GM12873 (cell line): ENCODE results near the gene NIBAN1.

Source experiments
- TF ChIP-seq, protein P1 (sequence below): IDR thresholded peaks from 2 replicates; pipeline ENCODE4 v1.5.1; 2012; ENCODE audit warnings: low read depth, mild to moderate bottlenecking, moderate library complexity, low read length, control low read depth; ENCODE audit not compliant: insufficient read depth; ENCODE audit errors: missing control alignments

The NIBAN1 gene

DNA sequence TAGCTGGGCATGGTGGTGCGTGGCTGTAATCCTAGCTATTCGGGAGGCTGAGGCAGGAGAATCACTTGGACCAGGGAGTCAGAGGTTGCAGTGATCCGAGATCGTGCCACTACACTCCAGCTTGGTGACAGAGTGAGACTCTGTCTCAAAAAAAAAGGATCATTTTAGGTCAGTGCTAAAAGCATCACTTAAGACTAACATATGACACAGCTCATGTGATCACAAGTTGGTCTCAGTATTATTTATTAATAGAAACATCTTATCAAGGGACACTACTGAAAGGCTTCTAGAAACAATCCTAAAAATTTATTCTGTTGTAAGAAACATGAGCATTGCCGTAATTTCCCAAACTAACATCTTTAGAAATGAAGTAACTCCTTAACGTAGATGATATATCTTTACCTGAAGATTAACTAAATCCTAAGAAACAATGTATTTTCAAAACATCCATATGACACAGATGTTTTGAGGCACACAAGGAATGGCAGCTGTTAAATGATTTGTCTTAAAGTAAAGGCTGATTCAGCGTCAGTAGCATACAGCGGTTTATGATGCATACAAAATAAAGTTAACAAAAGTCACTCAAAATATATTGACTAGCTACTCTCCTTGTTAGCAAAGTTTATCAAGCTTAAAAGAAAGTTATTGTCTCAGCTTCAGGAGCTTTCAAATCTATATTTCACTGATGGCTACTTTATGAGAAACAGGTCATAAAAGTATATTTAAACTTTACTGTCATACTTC, 2.6 kb downstream of the NIBAN1 start:
- TF ChIP-seq, protein P1, sequence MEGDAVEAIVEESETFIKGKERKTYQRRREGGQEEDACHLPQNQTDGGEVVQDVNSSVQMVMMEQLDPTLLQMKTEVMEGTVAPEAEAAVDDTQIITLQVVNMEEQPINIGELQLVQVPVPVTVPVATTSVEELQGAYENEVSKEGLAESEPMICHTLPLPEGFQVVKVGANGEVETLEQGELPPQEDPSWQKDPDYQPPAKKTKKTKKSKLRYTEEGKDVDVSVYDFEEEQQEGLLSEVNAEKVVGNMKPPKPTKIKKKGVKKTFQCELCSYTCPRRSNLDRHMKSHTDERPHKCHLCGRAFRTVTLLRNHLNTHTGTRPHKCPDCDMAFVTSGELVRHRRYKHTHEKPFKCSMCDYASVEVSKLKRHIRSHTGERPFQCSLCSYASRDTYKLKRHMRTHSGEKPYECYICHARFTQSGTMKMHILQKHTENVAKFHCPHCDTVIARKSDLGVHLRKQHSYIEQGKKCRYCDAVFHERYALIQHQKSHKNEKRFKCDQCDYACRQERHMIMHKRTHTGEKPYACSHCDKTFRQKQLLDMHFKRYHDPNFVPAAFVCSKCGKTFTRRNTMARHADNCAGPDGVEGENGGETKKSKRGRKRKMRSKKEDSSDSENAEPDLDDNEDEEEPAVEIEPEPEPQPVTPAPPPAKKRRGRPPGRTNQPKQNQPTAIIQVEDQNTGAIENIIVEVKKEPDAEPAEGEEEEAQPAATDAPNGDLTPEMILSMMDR: no peak

DNA sequence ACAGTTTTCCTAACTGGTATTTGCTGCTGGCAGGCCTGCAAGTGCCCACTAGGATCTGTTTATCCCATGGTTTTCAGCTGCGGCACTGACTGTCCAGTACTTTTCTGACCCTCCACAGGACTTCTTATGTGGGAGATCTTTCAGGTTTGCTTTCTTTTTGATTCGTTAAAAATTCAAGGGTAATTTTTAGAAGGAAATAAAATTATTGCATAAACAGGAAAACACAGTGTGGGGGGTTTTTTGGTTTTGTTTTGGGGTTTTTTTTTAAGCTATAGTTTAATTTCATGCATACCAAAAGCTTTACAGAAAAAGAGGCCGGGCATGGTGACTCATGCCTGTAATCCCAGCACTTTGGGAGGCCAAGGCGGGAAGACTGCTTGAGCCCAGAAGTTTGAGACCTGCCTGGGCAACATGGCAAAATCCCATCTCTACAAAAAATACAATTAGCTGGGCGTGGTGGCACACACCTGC, 3.6 kb downstream of the NIBAN1 start:
- TF ChIP-seq, protein P1: no peak

DNA sequence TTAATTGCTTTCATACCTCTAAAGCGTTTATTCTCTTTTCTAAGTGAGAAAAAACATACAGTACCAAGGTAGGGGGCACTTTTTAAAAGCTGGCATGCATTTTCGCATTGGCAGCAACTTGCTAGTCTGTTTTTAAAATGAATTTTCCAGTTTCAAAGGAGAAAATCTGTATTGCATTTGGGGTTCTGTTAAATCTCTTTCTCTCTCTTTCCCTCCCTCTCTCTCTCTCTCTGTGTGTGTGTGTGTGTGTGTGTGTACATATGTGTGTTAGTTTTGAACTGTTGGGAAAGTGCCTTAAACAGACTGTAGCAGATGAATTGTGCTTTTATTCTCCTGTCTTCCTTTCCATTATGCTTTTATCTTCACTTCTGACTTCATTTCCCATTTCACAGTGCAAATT, 7.3 kb downstream of the NIBAN1 start:
- TF ChIP-seq, protein P1: no peak

DNA sequence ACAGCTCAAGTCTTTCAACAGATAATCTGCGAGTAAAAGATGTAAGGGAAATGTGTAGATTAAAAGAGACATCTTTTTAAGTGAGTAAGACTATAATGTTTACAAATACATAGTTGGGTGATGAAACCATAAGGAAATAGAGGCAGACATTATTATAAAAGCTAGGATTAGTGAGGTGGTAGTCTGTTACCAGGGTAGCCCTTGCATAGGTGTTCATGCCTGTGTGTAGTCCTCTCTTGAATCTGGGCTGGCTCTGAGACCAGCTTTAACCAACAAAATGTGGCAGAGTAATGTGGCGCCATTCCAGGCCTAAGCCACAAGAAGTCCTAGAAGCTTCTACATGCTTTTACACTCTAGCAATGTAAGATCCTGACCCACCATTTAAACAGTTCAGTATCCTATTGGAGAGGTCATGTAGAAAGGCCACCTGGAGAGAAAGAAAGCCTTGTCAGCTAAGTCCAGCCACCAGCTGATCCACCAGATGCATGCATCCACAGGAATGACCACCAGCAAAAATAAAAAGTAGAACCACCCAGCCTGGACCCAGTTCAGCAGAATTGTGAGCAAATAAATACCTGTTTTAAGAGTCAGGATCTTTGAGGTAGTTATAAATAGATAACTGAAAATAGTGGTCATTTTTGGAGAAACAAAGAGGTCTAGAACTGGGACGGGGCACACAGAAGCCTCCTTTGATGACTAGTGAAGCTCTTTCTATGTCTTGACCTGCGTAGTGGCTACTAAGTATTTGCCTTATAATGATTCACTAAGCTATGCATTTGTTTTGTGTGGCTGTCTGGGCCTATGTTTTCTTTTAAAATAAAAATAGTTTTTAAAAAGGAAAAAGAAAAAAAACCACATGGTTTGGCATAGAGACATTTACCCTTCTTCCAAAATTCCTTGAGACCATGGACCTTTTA, 8.1 kb downstream of the NIBAN1 start:
- TF ChIP-seq, protein P1: no peak

DNA sequence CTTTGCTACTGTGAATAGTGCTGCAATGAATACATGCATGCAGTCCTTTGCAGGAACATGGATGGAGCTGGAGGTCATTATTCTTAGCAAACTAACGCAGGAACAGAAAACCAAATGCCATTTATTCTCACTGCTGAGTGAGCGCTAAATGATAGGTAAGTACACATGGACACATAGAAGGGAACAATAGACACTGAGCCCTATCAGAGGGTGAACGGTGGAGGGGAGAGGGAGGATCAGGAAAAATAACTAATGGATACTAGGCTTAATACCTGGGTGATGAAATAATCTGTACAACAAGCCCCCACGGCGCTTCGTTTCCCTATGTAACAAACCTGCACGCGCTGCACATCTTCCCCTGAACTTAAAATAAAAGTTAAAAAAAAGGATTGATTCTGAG, 8.9 kb downstream of the NIBAN1 start:
- TF ChIP-seq, protein P1: no peak

DNA sequence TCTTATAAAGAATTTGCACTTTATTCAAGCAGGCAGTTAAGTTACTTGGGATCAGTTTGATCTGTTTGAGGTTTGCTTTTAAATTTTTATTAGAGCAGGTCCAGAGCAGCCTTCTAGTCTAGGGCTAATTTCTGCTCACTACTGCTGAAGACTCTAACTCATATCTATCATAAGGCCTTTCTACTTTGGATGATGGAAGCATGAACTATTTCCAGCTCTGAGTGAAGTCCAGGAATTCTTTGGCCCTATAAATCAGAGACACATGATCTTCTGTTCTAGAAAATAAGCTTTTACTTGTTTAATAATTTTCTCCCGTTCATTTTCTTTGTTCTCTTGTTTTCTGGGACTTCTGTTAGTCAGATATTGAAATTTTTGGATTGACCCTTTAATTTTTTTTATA, 14.7 kb downstream of the NIBAN1 start:
- TF ChIP-seq, protein P1: no peak
